Hematopoietic multipotent progenitor cell (in vitro differentiated cells): Measurements from ENCODE around the gene ICAM5. TPM values are rescaled to one million over a fixed set of nuclear protein-coding genes. Genes with fewer than 3 reads are reported as not detected.
A peak's percentile ranks its signal among the peaks of the same experiment; 100 is the strongest.

Experiments
- DNase-seq, 3 donors: peaks; one replicate each; pipeline ENCODE4 v3.0.0-alpha.2; 2011 to 2015; ENCODE audit warnings: low read depth in 2 of 3, low spot score in 2 of 3
- small RNA-seq: library from RNA; depleted of rRNA; stranded (forward); fragments of <200 nt; gene quantifications from one replicate; pipeline ENCODE3, GENCODE V24; 2012
- total RNA-seq: library from RNA; depleted of rRNA; stranded (reverse); fragments of >200 nt; gene quantifications from one replicate; pipeline ENCODE4 v1.2.3, GENCODE V29; 2012

Gene ICAM5
- total RNA-seq, 1 donor: 10.8 TPM

DNA sequence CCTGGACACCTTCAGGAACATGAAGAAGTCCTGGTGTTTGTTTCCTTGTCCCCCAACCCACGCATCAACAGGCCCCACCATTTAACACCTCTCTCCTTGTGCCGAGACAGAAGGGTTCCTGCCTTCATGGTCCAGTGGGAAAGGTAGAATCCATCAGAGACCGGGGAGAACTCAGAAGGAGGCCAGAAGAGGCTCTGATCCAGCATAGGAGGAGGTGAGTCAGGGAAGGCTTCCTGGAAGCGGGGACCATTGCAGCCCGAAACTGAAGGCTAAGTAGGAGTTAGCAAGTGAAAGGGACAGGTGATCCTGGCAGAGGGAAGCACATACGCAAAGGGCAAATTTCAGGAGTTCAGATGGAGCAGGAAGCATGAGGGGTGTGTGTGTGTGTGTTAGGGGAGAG, 49.2 kb downstream of the ICAM5 start:
- no peak for DNase-seq

DNA sequence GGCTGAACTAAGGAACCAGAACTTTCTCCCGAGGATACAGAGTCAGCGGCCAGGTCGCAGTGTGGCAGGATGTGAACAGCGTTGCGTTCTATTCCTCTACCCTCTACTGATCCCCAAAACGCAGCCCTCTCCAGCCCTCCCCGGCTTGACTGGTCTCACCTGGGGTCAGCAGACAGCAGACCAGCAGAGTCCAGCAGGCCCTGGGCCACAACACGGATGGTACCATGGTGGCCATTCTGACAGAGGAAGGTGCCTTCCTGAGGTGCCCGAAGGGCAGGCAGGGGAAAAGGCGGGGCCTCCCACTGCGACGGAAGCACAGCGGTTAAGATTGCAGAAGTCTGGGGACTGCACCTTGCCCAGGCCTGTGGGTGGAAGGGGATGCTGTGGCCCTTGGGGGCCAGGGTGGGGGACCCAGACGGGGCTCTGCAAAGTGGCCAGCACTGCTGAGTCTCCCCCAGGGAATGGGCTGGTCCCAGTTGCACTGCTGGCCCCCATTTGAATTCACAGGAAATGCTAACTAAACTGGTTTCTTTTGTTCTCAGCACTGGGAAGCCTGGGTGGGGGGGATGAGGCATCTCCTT, 49.7 kb downstream of the ICAM5 start, which contains the start of gene ICAM3:
Gene ICAM3 (minus strand): TSS at position 245 of the 581 bp plus-strand sequence. CDS start 10 bp downstream, at position 235.
- peak in 2 of 3 donors; percentile 68 to 83 for DNase-seq

DNA sequence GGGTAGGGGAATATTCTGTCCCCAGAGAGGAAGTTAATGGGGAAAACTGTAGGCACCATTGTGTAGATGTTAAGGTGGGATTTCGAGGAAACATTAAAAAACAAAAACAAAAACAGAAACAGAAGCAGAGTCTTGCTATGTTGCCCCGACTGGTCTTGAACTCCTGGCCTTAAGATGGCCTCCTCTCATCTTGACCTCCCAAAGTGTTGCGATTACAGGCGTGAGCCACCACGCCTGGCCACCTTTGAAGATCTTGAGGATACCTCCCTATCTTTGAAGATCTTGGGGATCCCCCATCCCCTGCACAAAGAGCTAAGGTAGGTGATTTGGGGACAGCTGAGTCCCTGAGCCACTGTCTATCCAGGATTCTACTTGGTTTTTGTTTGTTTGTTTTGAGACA, 50.2 kb downstream of the ICAM5 start:
- no peak for DNase-seq

DNA sequence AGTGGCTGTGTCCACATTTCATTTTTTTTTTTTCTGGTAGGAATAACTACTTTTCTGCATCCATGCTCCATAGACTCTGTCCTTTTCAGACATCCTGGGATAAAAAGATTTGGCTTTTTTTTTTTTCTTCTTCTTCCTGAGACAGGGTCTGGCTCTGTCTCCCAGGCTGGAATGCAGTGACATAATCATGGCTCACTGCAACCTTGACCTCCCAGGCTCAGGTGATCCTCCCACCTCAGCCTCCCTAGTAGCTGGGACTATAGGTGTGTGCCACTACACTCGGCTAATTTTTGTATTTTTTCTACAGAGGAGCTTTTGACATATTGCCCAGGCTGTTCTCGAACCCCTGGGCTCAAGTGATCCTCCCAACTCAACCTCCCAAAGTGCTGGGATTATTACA, 53.7 kb downstream of the ICAM5 start:
- no peak for DNase-seq

DNA sequence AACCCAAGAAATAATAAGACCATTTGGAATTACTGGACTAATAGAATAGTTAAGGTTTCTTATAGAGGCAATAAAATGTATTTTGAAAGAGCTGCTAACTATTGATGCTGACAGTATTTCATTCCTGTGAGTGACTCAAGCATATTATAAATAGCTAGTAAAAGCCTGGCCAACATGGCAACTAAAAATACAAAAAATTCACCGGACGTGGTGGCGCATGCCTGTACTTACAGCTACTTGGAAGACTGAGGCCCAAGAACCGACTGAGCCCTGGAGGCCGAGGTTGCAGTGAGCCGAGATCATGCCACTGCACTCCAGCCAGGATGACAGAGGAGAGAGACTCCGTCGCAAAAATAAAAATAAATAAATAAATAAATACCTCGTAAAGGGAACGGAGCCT, 55.0 kb downstream of the ICAM5 start:
- no peak for DNase-seq

Small RNA genes within 50 kb of the gene (small RNA-seq; reads per million reads assigned to genes)
- gene AC011511.1: not detected
- gene AC011511.4: not detected

Other genes starting within 250 kb of the ICAM5 start
- gene SHFL, start 203.6 kb upstream of the ICAM5 start, total RNA-seq: 56.8 TPM
- gene ANGPTL6, start 187.3 kb upstream of the ICAM5 start, total RNA-seq: 12.7 TPM
- 81.1 TPM for gene PPAN, start 183.6 kb upstream of the ICAM5 start, total RNA-seq
- 25.0 TPM for gene P2RY11, start 178.3 kb upstream of the ICAM5 start, total RNA-seq
- gene EIF3G, start 170.1 kb upstream of the ICAM5 start, total RNA-seq: 513 TPM
- gene DNMT1, start 95.0 kb upstream of the ICAM5 start, total RNA-seq: 70.0 TPM
- gene S1PR2, start 58.6 kb upstream of the ICAM5 start, total RNA-seq: 6.7 TPM
- gene MRPL4, start 37.7 kb upstream of the ICAM5 start, total RNA-seq: 90.5 TPM
- 15.3 TPM for gene ICAM1, start 18.8 kb upstream of the ICAM5 start, total RNA-seq
- 66.0 TPM for gene ICAM4, start 3.0 kb upstream of the ICAM5 start, total RNA-seq
- 0.54 TPM for gene ZGLP1, start 19.9 kb downstream of the ICAM5 start, total RNA-seq
- 27.5 TPM for gene FDX2, start 26.1 kb downstream of the ICAM5 start, total RNA-seq
- gene RAVER1, start 43.6 kb downstream of the ICAM5 start, total RNA-seq: 47.9 TPM
- gene ICAM3, start 49.7 kb downstream of the ICAM5 start, total RNA-seq: 367 TPM
- 174 TPM for gene TYK2, start 90.6 kb downstream of the ICAM5 start, total RNA-seq
- 131 TPM for gene CDC37, start 113.6 kb downstream of the ICAM5 start, total RNA-seq
- under 0.01 TPM for gene PDE4A, start 130.6 kb downstream of the ICAM5 start, total RNA-seq
- 235 TPM for gene KEAP1, start 213.4 kb downstream of the ICAM5 start, total RNA-seq
- 0.27 TPM for gene S1PR5, start 227.5 kb downstream of the ICAM5 start, total RNA-seq